Aorta (tissue), 5 donors: Measurements from ENCODE around the gene NR1H2. TPM values are rescaled to one million over a fixed set of nuclear protein-coding genes. Genes with fewer than 3 reads are reported as not detected.
A peak's percentile ranks its signal among the peaks of the same experiment; 100 is the strongest.

ENCODE experiments used
- ATAC-seq: fragments of 200-7000 bp; cut with Tn5 transposase; one replicate; pipeline ENCODE4 v1.9.1; 2022; ENCODE audit warnings: moderate library complexity; ENCODE audit not compliant: low FRiP score
- DNase-seq, 2 donors: peaks; one replicate each; pipeline ENCODE4 v3.0.0-alpha.2; 2020
- H3K27ac ChIP-seq, 2 donors: one replicate each; pipeline ENCODE4 v1.5.1; 2013; ENCODE audit warnings: low read length in 2 of 2, mild to moderate bottlenecking in 2 of 2, moderate library complexity in 2 of 2, control low read depth in 1 of 2, inconsistent platforms in 1 of 2, low read depth in 1 of 2
- H3K27me3 ChIP-seq, 2 donors: one replicate each; pipeline ENCODE4 v1.6.1; 2013; ENCODE audit warnings: control low read depth in 1 of 2, low read length in 1 of 2, mild to moderate bottlenecking in 1 of 2, moderate library complexity in 1 of 2; ENCODE audit not compliant: insufficient read depth in 2 of 2, control insufficient read depth in 1 of 2
- H3K36me3 ChIP-seq, 2 donors: one replicate each; pipeline ENCODE4 v1.6.1; 2013; ENCODE audit warnings: control low read depth in 1 of 2, low read length in 1 of 2, mild to moderate bottlenecking in 1 of 2; ENCODE audit not compliant: insufficient read depth in 2 of 2, control insufficient read depth in 1 of 2
- H3K4me1 ChIP-seq, 2 donors: one replicate each; pipeline ENCODE4 v1.6.1; 2013; ENCODE audit warnings: low read length in 2 of 2, control low read depth in 1 of 2, mild to moderate bottlenecking in 1 of 2, moderate library complexity in 1 of 2; ENCODE audit not compliant: insufficient read depth in 2 of 2, control insufficient read depth in 1 of 2
- H3K4me3 ChIP-seq, 2 donors: one replicate each; pipeline ENCODE4 v1.5.1; 2013; ENCODE audit warnings: low read length in 2 of 2, control low read depth in 1 of 2, mild to moderate bottlenecking in 1 of 2
- H3K9me3 ChIP-seq: one replicate; pipeline ENCODE4 v1.6.1; 2013; ENCODE audit warnings: mild to moderate bottlenecking, low read length; ENCODE audit not compliant: control insufficient read depth
- whole genome bisulfite sequencing, 2 donors: extraction: QIAGEN DNeasy Blood & Tissue Kit; methylation state at CpG; one replicate each; pipeline ENCODE4 v1.1.7; 2013; 5-methylcytosine and 5-hydroxymethylcytosine counted together
- intact Hi-C, 2 donors: fragments of 100-400 bp; cut with DNase I; formaldehyde crosslinking; loops; one replicate each; pipeline versions ENCODE4 v1.14.2 to v1.15.0; 2022
- polyA plus RNA-seq, 2 donors: library from polyadenylated mRNA; stranded (reverse); fragments of 200-250 nt; gene quantifications; one replicate each; pipeline ENCODE4 v1.2.3, GENCODE V29; 2013
- total RNA-seq, 2 donors: library from RNA; stranded (reverse); fragmentation: NEBNext Ultra II Directional; extraction: Animal tissue kit (Norgen Biotek cat#: 25700); gene quantifications; one replicate each; pipeline ENCODE4 v1.2.1, GENCODE V29; 2021
- donor health status: healthy with polysubstance abuse.
- donor health status: Bipolar disorder and iron deficiency.
- donor health status: DM: no; HTN: no; CAD: no.
- donor health status: DM: no; HTN: no; CAD: no.
- donor health status: DM: yes; HTN: yes; CAD: no.

The NR1H2 gene
- total and polyA plus RNA-seq, 4 donors, result 53.5 to 126 (median 86.8) TPM

DNA sequence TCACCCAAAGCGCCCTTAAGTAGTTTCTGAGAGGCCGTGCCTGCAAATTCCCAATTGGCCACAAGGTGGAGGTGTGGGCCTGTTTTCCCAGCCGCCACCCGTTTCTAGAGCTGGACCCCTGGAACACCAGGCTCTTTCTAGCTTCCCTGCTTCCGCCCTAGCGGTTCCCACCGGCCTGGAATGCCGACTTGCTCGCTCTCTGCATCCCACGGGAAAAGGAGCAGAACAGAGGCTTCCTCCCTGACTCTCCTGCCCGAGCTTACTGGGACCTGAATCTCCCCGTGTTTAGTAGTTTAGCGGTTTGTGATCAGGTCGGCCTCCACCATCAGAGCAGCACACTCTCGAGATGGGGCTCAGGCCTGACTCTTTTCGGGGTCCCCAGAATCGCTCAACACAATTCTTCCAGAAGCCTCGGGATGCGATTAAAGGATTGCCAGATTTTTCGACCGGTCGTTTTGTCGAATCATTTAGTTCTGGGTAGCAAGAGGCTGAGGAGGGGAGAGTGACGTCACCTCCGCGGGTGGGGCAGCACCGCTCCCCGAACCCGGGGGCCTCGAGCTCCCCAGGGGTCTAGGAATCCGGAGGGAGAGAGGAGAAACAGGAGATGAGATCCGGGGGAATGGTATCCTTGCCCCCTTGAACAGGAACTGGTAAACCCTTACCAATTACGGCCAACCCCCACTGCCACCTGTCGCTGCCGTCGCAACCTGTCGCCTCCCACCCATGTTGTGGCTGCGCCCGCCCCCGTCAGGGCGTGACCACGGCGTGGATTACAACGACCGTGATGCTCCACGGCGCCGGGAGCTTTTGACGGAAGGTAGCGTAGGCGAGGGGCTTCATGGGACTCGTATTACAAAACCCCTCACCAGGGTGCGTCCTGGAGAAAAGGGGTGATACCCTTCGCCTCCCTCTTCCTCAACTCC, 18.8 kb upstream of the NR1H2 start:
- no peaks in the 10 kb centered on the region for H3K4me1 ChIP-seq
- no peaks in the 10 kb centered on the region for H3K36me3 ChIP-seq
- WGBS, 2 donors, result 3 to 11% methylated on average over 54 of the region's 54 CpGs
- H3K4me3 ChIP-seq, result peak overlapping the region; percentile 1 to 27
- H3K27me3 ChIP-seq, result no peaks in the 10 kb centered on the region
- no peaks in the 10 kb centered on the region for H3K9me3 ChIP-seq
- ATAC-seq (peak; percentile 92), DNase-seq (peak; percentile 86 to 91)
- peak overlapping the region in 1 of 2 donors; percentile 42 for H3K27ac ChIP-seq
- intact Hi-C loops, result loop anchor here (1.0 to 5.0 kb wide), 4 partner anchors 57 to 565 kb away; no protein-coding TSS in a partner anchor

DNA sequence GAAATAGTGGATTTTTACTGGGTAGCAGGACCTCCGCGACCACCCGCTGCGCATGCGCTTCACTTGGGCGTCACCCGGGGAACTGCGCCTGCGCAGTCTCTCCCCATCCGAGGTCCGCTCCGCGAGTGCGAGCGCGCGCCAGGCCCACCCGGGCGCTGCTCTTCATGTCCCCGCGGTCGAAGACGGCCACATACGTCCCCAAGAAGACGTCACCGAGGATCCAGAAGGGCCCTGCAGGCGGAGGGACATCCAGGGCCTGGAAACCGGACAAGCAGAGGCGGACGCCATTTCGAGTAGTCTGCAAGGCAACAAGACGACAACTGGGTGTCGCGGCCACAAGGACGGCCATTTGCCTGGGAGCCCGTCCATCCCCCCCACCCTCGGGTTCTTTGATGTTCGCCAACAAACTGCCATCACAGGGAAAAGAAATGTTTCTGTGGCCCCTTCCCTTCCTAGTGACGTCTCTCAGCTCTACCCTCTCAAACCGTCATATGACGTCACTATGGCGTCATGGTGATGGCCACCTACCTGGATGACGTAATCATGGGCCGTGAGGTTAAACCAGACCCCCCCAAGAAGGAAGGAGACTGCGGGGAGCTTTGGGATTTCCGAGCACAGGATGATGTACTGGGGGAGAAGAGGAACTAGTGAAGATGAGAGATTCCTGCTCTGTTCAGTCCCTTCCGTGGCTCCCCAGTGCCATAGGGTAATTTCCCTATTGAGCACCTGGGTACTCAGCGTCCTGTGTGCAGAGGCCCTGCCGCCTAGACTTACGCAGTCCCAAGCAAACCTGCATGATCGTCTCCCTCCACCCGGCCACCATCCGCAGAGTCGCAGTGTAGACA, 17.6 kb upstream of the NR1H2 start:
- ATAC-seq, result peak; percentile 78
- no peaks in the 10 kb centered on the region for H3K9me3 ChIP-seq
- no peak overlapping the region for H3K4me3 ChIP-seq
- H3K27me3 ChIP-seq, result no peaks in the 10 kb centered on the region
- no peak overlapping the region for H3K27ac ChIP-seq
- no peaks in the 10 kb centered on the region for H3K36me3 ChIP-seq
- no peaks in the 10 kb centered on the region for H3K4me1 ChIP-seq
- intact Hi-C loops, result loop anchor here in 1 of 2 donors (5.0 kb wide), 1 partner anchor 424 kb away; no protein-coding TSS in a partner anchor
- WGBS, 2 donors, result 27 to 36% methylated on average over 51 to 54 of the region's 54 CpGs
- DNase-seq, result peak; percentile 82 to 91

DNA sequence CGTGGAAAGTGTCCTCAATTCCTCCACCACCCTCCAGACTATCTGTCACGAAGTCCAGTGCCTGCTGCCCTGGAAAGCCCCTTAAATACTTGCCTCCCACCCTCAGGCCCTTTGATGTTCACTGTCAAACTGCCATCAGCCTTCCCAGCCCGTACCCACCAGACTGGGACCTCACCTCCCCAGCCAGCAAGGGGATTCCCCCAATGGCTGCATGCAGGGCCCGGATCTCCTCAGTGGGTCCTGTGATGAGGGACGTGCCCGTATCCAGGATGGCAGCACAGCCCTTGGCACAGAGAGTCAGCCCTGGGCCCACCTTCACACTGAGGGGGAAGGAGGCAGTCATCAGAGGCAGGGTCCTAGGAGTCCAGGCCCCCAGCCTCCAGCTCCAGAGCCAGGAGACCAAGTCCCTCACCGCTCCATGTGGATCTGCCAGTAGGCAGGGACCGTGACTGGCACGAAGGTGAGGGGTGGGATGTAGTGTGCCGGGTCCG, 16.9 kb upstream of the NR1H2 start:
- H3K36me3 ChIP-seq, result no peaks in the 10 kb centered on the region
- WGBS, 2 donors, result 93 to 94% methylated on average over 11 of the region's 11 CpGs
- H3K4me3 ChIP-seq, result no peak overlapping the region
- intact Hi-C loops, result loop anchor here in 1 of 2 donors (5.0 kb wide), 1 partner anchor 423 kb away; no protein-coding TSS in a partner anchor
- no peaks in the 10 kb centered on the region for H3K4me1 ChIP-seq
- no peaks in the 10 kb centered on the region for H3K9me3 ChIP-seq
- DNase-seq (no peak), ATAC-seq (no peak)
- H3K27me3 ChIP-seq, result no peaks in the 10 kb centered on the region
- no peak overlapping the region for H3K27ac ChIP-seq

DNA sequence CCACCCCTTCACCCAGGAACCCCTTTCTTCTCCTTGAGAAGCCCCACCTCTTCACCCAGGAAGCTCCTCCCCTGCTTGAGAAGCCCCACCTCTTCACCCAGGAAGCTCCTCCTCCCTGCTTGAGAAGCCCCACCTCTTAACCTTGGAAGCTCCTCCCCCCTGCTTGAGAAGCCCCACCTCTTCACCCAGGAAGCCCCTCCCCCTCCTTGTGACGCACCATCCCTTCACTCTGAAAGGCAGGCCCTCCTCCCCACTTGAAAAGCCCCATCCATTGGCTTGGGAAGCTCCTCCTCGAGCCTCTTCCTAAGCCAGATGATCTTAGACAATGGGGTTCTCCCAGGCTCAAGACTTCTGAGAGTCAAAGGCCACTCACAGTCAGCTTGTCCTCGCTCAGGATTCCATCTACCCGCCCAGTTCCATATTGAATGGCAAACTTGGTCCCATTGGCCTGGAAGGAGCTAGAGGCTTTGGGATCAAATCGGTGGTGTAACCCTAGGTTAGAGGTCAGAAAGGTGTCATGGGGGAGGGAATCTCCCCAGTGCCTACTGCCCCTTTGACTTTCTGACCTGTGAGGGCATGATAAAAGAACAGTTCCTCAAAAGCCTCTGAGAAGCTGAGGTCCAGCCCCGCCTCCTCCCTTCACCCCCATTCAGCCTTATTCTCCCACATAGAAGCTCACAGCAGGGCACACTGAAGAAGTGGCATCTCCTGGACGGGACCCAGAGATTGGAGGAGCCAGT, 14.8 kb upstream of the NR1H2 start:
- Histone ChIP-seq H3K4me1 (no peaks in the 10 kb centered on the region), H3K27me3 (no peaks in the 10 kb centered on the region), H3K4me3 (no peak overlapping the region), H3K9me3 (no peaks in the 10 kb centered on the region), H3K27ac (no peak overlapping the region), H3K36me3 (no peaks in the 10 kb centered on the region)
- intact Hi-C loops, result loop anchor here in 1 of 2 donors (5.0 kb wide), 1 partner anchor 101 kb away; no protein-coding TSS in a partner anchor
- ATAC-seq, result no peak
- 88 to 89% methylated on average over 6 to 7 of the region's 7 CpGs for WGBS, 2 donors
- peak in 1 of 2 donors; percentile 6 for DNase-seq

DNA sequence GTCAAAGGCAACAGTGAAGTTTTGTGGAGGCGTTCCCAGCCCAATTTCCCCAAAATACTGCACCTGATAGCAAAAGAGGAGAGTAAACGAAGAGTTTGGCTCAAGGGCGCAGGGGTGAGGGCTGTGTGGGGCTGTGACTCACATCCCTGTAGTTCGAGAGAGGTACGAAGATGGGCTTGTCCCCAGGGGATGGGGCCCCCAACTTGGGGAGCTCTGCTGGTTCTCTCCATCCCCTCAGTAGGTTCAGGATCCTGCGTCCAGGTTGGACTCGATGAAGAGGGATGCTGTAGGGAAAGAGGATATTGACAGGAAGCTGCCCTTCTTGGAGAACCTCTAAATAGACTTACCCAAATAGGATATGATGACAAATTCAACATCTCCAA, 14.2 kb upstream of the NR1H2 start:
- H3K36me3 ChIP-seq, result no peaks in the 10 kb centered on the region
- H3K9me3 ChIP-seq, result no peaks in the 10 kb centered on the region
- WGBS, 2 donors, result 80 to 82% methylated on average over 7 of the region's 7 CpGs
- H3K27me3 ChIP-seq, result no peaks in the 10 kb centered on the region
- H3K27ac ChIP-seq, result no peak overlapping the region
- no peak for ATAC-seq
- intact Hi-C loops, result loop anchor here in 1 of 2 donors (5.0 kb wide), 1 partner anchor 100 kb away; no protein-coding TSS in a partner anchor
- no peak overlapping the region for H3K4me3 ChIP-seq
- no peaks in the 10 kb centered on the region for H3K4me1 ChIP-seq
- peak in 1 of 2 donors; percentile 46 for DNase-seq

DNA sequence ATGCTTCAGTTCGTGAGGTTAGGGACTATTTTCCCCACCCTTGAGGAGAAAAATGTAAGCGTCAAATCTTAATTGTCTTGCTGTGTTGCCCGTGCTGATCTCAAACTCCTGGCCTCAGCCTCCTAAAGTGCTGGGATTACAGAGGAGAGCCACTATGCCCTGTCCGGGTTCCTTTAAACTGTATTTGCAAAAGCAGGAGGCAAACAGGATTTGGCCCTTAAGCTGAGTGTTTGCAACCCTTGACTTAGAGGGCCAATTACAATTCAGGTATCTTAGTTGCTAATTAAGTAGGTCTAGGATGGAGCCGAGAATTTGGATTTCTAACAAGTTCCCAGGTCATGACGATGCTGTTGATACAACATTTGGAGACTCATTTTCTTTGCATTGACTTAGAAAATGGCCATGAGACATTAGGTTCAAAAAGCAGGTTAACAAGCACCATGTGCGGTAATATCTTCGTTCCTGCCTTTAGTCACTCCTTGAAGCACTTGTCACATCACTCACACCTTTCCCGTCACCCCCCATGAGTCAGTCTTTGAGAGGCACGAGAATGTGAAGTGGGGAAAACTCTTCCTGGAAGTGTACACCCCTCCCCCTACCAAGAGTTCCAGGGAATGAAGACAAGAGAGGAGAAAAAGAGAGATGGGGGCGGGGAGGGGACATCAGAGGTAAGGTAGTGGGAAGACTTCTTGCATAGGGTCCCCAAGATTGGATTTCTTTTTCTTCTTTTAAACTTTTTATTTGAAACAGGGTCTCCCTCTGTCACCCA, 13.4 kb upstream of the NR1H2 start:
- Histone ChIP-seq H3K4me3 (no peak overlapping the region), H3K27me3 (no peaks in the 10 kb centered on the region), H3K4me1 (no peaks in the 10 kb centered on the region), H3K27ac (no peak overlapping the region), H3K9me3 (no peaks in the 10 kb centered on the region), H3K36me3 (no peaks in the 10 kb centered on the region)
- peak in 1 of 2 donors; percentile 15 for DNase-seq
- no peak for ATAC-seq
- intact Hi-C loops, result loop anchor here in 1 of 2 donors (5.0 kb wide), 1 partner anchor 99 kb away; no protein-coding TSS in a partner anchor
- 60 to 62% methylated on average over 11 of the region's 11 CpGs for WGBS, 2 donors

DNA sequence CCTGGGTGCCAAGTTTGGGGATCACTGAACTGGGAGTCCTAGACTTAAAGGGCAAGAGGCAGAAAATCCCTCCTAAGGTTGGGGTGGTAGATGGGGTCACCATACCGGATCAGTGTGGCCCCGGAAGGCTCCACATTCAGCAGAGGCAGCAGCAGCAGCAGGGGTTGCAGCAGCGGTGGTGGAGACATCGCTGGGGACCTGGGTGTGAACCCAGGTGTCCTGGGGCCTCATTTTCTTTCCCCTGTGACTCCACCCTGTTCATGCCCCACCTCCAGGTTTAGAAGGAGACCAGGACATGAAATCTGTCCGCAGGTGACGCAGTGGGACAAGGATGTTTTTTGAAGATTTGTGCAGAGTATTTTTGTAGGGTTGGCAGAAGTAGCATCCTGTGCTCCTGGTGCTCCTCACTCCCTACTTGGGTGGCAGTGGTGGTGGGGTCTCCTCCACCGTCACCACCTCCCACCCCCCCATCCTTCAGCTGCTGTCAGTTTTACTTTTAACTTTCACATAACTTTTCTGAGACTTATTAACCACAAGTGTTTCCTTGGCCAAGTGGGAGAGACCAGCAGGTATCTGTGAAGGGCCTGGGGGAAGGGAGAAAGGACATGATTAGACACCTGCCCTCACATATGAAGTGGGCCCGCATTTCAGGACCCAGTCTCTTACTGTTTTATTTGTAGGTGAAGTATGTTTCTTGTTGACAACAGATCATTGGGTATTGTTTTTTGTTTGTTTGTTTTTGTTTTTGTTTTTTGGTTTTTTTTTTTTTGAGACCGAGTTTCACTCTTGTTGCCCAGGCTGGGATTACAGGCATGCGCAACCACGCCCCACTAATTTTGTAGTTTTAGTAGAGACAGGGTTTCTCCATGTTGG, 10.6 kb upstream of the NR1H2 start, which contains the start of gene NAPSA:
Gene NAPSA, minus strand, starts transcription at position 206 of the 873 bp plus-strand sequence. Its CDS starts 18 bp downstream, at position 188.
- intact Hi-C loops, result loop anchor here in 1 of 2 donors (2.0 kb wide), 1 partner anchor 49 kb away; no protein-coding TSS in a partner anchor
- WGBS, 2 donors, result 82 to 83% methylated on average over 11 of the region's 11 CpGs
- no peaks in the 10 kb centered on the region for H3K36me3 ChIP-seq

More for the DNA sequence above, 10.6 kb upstream of the NR1H2 start, which contains the start of gene NAPSA:
- no peak within 1 kb of the TSS for H3K27ac ChIP-seq
- ATAC-seq, result no peak
- H3K4me1 ChIP-seq, result no peaks in the 10 kb centered on the region
- H3K4me3 ChIP-seq, result no peak within 1 kb of the TSS
- no peaks in the 10 kb centered on the region for H3K27me3 ChIP-seq
- no peaks in the 10 kb centered on the region for H3K9me3 ChIP-seq
- DNase-seq, result no peak
